ENCODE data around the gene ARL5B.

The ARL5B gene

DNA sequence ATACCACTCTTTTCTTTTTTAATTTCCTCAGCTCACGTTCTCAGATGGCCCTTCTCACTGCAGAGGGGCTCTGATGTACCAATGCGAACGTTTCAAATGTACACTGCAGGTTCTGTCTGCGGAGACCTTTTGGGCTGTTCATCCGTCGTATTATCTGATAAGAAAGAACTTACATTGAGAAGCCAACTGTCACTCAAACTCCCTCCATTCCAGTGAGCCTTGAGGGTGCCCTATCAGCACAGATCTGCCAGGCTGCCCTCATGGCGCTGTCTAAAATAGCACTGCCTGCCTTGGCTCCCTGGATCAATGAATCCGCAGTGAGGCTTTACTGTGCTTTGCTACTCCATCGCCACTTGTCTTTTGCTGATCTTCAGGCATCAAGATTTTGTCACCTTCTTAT is 61.8 kb downstream of the ARL5B start:
- Histone ChIP-seq H3K79me2 (ENCODE audit: insufficient read depth, low read length) (no peaks in the 10 kb centered on the region), H3K4me2 (ENCODE audit: low read length) (no peak overlapping the region), H3K27me3 (ENCODE audit: insufficient read depth, low read length) (no peaks in the 10 kb centered on the region), H3K27ac (ENCODE audit: low read depth, low read length, poor library complexity, severe bottlenecking) (no peak overlapping the region), H3K9me3 (ENCODE audit: low read length) (no peaks in the 10 kb centered on the region), H3K4me3 (ENCODE audit: low read depth, low read length, poor library complexity, severe bottlenecking) (no peak overlapping the region), H3F3A (ENCODE audit: insufficient read depth, low read length) (no peaks in the 10 kb centered on the region), H2AFZ (ENCODE audit: low read length) (no peak overlapping the region), H3K9me2 (ENCODE audit: low read depth, low read length) (no peaks in the 10 kb centered on the region), H3K9ac (ENCODE audit: low read length) (no peak overlapping the region), H3K4me1 (ENCODE audit: insufficient read depth, low read length, severe bottlenecking) (no peaks in the 10 kb centered on the region), H4K20me1 (ENCODE audit: insufficient read depth, low read length) (no peaks in the 10 kb centered on the region), H3K36me3 (ENCODE audit: insufficient read depth, low read length) (no peaks in the 10 kb centered on the region)
- TF ChIP-seq EZH2 (IDR thresholded peaks at IDR 0.05; ENCODE audit: borderline replicate concordance, low read length), result no peak
- TF ChIP-seq, protein P1, sequence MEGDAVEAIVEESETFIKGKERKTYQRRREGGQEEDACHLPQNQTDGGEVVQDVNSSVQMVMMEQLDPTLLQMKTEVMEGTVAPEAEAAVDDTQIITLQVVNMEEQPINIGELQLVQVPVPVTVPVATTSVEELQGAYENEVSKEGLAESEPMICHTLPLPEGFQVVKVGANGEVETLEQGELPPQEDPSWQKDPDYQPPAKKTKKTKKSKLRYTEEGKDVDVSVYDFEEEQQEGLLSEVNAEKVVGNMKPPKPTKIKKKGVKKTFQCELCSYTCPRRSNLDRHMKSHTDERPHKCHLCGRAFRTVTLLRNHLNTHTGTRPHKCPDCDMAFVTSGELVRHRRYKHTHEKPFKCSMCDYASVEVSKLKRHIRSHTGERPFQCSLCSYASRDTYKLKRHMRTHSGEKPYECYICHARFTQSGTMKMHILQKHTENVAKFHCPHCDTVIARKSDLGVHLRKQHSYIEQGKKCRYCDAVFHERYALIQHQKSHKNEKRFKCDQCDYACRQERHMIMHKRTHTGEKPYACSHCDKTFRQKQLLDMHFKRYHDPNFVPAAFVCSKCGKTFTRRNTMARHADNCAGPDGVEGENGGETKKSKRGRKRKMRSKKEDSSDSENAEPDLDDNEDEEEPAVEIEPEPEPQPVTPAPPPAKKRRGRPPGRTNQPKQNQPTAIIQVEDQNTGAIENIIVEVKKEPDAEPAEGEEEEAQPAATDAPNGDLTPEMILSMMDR (IDR thresholded peaks at IDR 0.05; ENCODE audit: low read length), result no peak

DNA sequence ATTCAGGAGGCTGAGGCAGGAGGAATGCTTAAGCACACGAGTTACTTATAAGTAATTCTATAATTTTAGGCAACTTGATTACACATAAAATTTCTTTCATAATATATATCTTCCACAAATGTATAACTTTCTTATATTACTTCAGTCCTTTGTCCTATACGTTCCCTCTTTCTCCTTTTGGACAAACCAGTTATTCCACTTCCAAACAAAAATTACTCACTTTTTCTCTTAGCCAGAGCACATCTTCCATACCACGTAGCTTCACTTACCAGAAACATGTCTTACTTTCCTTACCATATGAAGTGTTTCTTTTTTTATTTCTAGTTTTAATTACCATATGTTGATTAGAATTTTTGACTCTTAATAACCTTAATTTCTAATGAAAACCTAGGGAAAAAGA is 64.6 kb downstream of the ARL5B start:
- no peak overlapping the region for H3K27ac ChIP-seq (ENCODE audit: low read depth, low read length, poor library complexity, severe bottlenecking)
- H2AFZ ChIP-seq (ENCODE audit: low read length), result no peak overlapping the region
- H3K4me2 ChIP-seq (ENCODE audit: low read length), result no peak overlapping the region
- H3K79me2 ChIP-seq (ENCODE audit: insufficient read depth, low read length), result no peaks in the 10 kb centered on the region
- TF ChIP-seq, protein P1 (IDR thresholded peaks at IDR 0.05; ENCODE audit: low read length), result no peak
- TF ChIP-seq EZH2 (IDR thresholded peaks at IDR 0.05; ENCODE audit: borderline replicate concordance, low read length), result no peak
- H3K4me3 ChIP-seq (ENCODE audit: low read depth, low read length, poor library complexity, severe bottlenecking), result no peak overlapping the region
- no peaks in the 10 kb centered on the region for H3K4me1 ChIP-seq (ENCODE audit: insufficient read depth, low read length, severe bottlenecking)
- no peaks in the 10 kb centered on the region for H3K36me3 ChIP-seq (ENCODE audit: insufficient read depth, low read length)
- H3K9me3 ChIP-seq (ENCODE audit: low read length), result no peaks in the 10 kb centered on the region
- H4K20me1 ChIP-seq (ENCODE audit: insufficient read depth, low read length), result no peaks in the 10 kb centered on the region
- H3F3A ChIP-seq (ENCODE audit: insufficient read depth, low read length), result no peaks in the 10 kb centered on the region
- no peaks in the 10 kb centered on the region for H3K9me2 ChIP-seq (ENCODE audit: low read depth, low read length)
- H3K27me3 ChIP-seq (ENCODE audit: insufficient read depth, low read length), result no peaks in the 10 kb centered on the region
- no peak overlapping the region for H3K9ac ChIP-seq (ENCODE audit: low read length)
